Kidney (tissue), 14 donors: ENCODE measurements around the gene RAI1. TPM values are rescaled to one million over a fixed set of nuclear protein-coding genes. Genes with fewer than 3 reads are reported as not detected.

Experiments used
- DNase-seq, 5 donors: peaks; one replicate each; pipeline ENCODE4 v3.0.0-alpha.2; 2013 to 2020
- FAIRE-seq: peaks from 2 replicates; lab custom pipeline; 2012; peaks lifted over from hg19 to GRCh38; lab: Jason Lieb, UNC
- H3K27ac ChIP-seq, 2 donors: one replicate each; pipeline ENCODE4 v1.7.0; 2013; ENCODE audit warnings: low read depth in 2 of 2, low read length in 2 of 2, inconsistent platforms in 1 of 2
- H3K27me3 ChIP-seq: one replicate; pipeline ENCODE4 v1.7.1; 2013; ENCODE audit warnings: low read length, inconsistent platforms; ENCODE audit not compliant: control insufficient read depth, insufficient read depth
- H3K36me3 ChIP-seq, 3 donors: one replicate each; pipeline versions ENCODE4 v1.7.0 to v1.7.1; 2013; ENCODE audit warnings: low read length in 3 of 3, control low read depth in 1 of 3, inconsistent platforms in 1 of 3; ENCODE audit not compliant: insufficient read depth in 3 of 3, control insufficient read depth in 2 of 3
- H3K4me1 ChIP-seq, 3 donors: one replicate each; pipeline versions ENCODE4 v1.7.0 to v1.7.1; 2013; ENCODE audit warnings: low read length in 3 of 3, inconsistent platforms in 1 of 3, low read depth in 1 of 3; ENCODE audit not compliant: control insufficient read depth in 2 of 3, insufficient read depth in 2 of 3
- H3K4me3 ChIP-seq, 3 donors: one replicate each; pipeline versions ENCODE4 v1.7.0 to v1.8.1; 2013; ENCODE audit warnings: low read length in 3 of 3, control low read depth in 1 of 3, inconsistent platforms in 1 of 3
- H3K9ac ChIP-seq, 3 donors: one replicate each; pipeline versions ENCODE4 v1.7.0 to v1.7.1; 2013; ENCODE audit warnings: low read length in 3 of 3, control low read depth in 1 of 3, inconsistent platforms in 1 of 3
- H3K9me3 ChIP-seq, 3 donors: one replicate each; pipeline versions ENCODE4 v1.7.0 to v1.7.1; 2013; ENCODE audit warnings: low read length in 3 of 3, control low read depth in 1 of 3, inconsistent platforms in 1 of 3; ENCODE audit not compliant: control insufficient read depth in 2 of 3, insufficient read depth in 1 of 3
- intact Hi-C: fragments of 100-400 bp; cut with DNase I; formaldehyde crosslinking; loops from one replicate; pipeline ENCODE4 v1.11.1; 2022
- polyA plus RNA-seq: library from polyadenylated mRNA; stranded (reverse); fragments of 350-450 nt; fragmentation: Illumina TruSeq; extraction: RNeasy Lipid Tissue Mini Kit (QIAGEN cat#74804); gene quantifications from one replicate; pipeline ENCODE4 v1.2.3, GENCODE V29; 2014; ENCODE audit warnings: low read depth, low replicate concordance; ENCODE audit not compliant: insufficient read depth
- total RNA-seq: library from RNA; stranded (reverse); fragmentation: NEBNext Ultra II Directional; extraction: Animal tissue kit (Norgen Biotek cat#: 25700); gene quantifications from one replicate; pipeline ENCODE4 v1.2.1, GENCODE V29; 2021
- TF ChIP-seq, protein P1 (sequence below): IDR thresholded peaks from 3 replicates; pipeline ENCODE4 v1.5.1; 2012; ENCODE audit warnings: mild to moderate bottlenecking, moderate library complexity, borderline replicate concordance; ENCODE audit not compliant: insufficient read depth; ENCODE audit errors: extremely low read depth
- donor health status: control.
- donor health status: control.
- donor health status: control.
- donor health status: control.
- donor health status: control.
- donor health status: DM: yes; HTN: yes; CAD: no.
- donor health status: Normal renal cell carcinoma (clear cell type).

The RAI1 gene
- total and polyA plus RNA-seq, 2 donors from 2014 or later = 6.7 to 50.5 TPM

DNA sequence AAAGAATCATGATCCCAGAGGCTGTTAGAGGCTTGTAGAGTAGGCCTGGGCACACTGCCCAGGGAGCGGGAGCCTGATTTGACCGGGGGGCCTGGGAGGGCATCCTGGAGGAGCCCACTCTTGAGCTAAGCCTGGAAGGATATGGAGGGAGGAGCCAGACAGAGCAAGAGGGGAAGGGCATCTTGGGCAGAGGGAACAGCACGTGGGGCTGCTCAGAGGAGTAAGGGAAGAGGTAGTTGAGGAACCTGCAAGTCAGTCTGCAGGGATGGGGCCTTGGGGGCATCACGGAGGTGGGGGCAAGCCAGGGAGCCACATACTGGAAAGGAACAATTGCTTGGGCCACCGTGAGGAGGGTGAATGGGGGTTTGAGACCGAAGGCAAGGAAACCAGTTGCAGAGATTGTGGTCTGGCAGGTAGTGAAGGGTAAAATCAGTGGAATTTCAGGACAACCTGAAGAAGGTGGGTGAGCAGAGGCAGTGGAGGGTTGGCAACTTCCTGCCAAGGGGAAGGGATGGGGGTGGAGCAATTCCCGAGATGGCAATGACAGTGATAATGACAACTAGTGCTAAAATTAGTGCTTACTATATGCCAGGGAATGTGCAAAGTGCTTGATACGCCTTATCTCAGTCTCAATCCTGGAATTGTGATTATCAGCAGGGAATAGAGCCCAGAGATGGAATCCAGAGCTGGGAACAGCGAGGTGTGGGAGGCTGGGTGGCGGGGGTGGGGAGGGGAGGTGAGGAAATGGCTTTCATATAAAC lies 9.7 kb upstream of the RAI1 start:
- Histone ChIP-seq H3K27me3 (no peaks in the 10 kb centered on the region), H3K9ac (no peak overlapping the region), H3K36me3 (no peaks in the 10 kb centered on the region), H3K4me3 (no peak overlapping the region), H3K27ac (no peak overlapping the region), H3K4me1 (no peaks in the 10 kb centered on the region), H3K9me3 (no peaks in the 10 kb centered on the region)
- DNase-seq (peak in 1 of 5 donors; percentile 42), FAIRE-seq (no peak)
- intact Hi-C loops = loop anchor here (10.0 kb wide), 1 partner anchor 363 kb away; the partner anchor contains the start of genes ATPAF2 and GID4
- TF ChIP-seq, protein P1, sequence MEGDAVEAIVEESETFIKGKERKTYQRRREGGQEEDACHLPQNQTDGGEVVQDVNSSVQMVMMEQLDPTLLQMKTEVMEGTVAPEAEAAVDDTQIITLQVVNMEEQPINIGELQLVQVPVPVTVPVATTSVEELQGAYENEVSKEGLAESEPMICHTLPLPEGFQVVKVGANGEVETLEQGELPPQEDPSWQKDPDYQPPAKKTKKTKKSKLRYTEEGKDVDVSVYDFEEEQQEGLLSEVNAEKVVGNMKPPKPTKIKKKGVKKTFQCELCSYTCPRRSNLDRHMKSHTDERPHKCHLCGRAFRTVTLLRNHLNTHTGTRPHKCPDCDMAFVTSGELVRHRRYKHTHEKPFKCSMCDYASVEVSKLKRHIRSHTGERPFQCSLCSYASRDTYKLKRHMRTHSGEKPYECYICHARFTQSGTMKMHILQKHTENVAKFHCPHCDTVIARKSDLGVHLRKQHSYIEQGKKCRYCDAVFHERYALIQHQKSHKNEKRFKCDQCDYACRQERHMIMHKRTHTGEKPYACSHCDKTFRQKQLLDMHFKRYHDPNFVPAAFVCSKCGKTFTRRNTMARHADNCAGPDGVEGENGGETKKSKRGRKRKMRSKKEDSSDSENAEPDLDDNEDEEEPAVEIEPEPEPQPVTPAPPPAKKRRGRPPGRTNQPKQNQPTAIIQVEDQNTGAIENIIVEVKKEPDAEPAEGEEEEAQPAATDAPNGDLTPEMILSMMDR = no peak

DNA sequence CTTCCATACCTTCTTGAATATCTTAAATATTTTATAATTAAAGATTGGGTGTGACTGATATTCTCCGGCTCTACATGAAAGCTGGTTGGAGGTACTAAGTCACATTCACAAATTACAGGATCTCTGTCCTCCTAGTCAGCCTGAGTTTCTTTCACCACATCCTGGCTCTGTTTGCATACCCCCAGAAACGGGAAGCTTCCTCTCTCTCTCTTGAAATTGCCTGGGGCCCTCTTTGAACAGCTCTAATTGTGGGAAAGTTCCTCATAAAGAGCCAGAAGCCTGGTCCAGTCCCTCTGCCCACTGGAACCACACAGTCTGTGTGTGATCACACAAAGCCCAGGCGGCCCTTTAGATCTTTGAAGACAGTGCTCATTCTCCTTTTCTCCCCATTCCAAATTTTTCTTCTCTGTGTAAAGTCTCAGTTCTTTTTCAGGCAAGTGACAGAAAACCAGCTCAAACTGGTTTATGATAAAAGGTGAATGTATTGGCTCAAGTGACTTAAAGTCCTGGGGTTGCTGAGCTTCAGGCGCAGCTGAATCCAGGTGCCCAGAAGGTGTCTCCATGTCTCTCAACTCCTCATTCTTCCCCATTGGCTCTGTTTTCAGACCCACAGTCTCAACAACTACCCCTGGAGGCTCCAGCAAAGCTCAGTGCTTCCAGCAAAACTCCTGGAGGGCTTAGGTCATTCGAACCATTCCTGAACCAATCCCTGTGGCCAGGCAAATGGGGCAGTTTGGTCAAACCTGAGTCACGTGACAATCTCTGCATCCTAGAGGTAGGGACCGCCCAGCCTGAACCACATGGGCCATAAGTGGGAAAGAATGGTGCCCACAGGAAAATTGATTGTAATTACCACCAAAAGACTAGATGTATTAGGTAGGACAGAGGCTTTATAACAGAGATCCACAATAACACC lies 8.5 kb upstream of the RAI1 start:
- Histone ChIP-seq H3K4me3 (no peak overlapping the region), H3K36me3 (no peaks in the 10 kb centered on the region), H3K9me3 (no peaks in the 10 kb centered on the region), H3K4me1 (no peaks in the 10 kb centered on the region), H3K27ac (no peak overlapping the region), H3K27me3 (no peaks in the 10 kb centered on the region), H3K9ac (no peak overlapping the region)
- TF ChIP-seq, protein P1 = no peak
- FAIRE-seq (no peak), DNase-seq (peak in 1 of 5 donors; percentile 25)
- intact Hi-C loops = loop anchor here (10.0 kb wide), 1 partner anchor 362 kb away; the partner anchor contains the start of genes ATPAF2 and GID4

DNA sequence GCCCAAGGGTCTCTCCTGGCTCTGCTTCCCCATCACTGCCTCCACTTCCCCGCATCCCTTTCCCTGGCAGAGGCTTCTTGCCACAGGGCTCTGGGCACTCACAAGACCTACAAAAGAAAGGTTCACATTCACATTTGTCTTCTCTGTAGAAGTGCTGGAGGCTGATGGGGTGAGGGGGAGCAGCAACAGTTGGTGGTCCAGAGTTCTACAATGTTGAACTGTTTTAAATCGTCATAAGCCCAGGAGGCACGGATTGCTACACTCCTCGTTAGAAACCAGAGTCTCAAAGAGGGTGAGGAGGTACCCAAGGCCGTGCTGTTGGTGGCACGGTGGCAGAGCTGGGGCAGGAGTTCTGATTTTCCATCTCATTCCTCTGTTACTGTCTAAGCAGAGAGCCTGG lies 5.8 kb upstream of the RAI1 start:
- H3K9ac ChIP-seq = no peak overlapping the region
- intact Hi-C loops = loop anchor here (10.0 kb wide), 1 partner anchor 359 kb away; the partner anchor contains the start of genes ATPAF2 and GID4
- H3K27me3 ChIP-seq = no peaks in the 10 kb centered on the region
- FAIRE-seq = no peak
- H3K36me3 ChIP-seq = no peaks in the 10 kb centered on the region
- peak in 1 of 5 donors; percentile 26 for DNase-seq
- no peak overlapping the region for H3K4me3 ChIP-seq
- H3K4me1 ChIP-seq = no peaks in the 10 kb centered on the region
- H3K27ac ChIP-seq = no peak overlapping the region
- no peaks in the 10 kb centered on the region for H3K9me3 ChIP-seq
- TF ChIP-seq, protein P1 = no peak
